ENCODE results near the gene CENPP.

CENPP gene

DNA sequence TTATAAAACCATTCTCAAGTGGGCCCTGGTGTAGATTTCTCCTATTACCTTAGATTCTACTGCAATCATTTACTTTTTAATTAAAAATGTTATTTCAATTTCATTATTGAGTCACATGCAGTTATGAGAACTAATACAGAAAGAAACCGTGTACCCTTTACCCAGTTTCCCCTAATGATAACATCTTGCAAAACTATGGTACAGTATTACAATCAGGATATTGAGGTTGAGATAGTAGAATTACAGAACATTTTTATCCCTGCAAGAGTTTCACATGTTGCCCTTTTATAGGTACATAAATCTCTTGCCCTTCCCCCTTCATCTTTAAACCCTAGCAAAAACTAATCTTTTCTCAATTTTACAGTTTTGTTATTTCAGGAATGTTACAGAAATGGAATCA is 109.5 kb downstream of the CENPP start:
- TF ChIP-seq POLR2A (IDR thresholded peaks at IDR 0.05; ENCODE audit: low read length): no peak
- no peak for TF ChIP-seq GATA1 (IDR thresholded peaks at IDR 0.05; ENCODE audit: low read depth, low read length)
- no peak for DNase-seq

DNA sequence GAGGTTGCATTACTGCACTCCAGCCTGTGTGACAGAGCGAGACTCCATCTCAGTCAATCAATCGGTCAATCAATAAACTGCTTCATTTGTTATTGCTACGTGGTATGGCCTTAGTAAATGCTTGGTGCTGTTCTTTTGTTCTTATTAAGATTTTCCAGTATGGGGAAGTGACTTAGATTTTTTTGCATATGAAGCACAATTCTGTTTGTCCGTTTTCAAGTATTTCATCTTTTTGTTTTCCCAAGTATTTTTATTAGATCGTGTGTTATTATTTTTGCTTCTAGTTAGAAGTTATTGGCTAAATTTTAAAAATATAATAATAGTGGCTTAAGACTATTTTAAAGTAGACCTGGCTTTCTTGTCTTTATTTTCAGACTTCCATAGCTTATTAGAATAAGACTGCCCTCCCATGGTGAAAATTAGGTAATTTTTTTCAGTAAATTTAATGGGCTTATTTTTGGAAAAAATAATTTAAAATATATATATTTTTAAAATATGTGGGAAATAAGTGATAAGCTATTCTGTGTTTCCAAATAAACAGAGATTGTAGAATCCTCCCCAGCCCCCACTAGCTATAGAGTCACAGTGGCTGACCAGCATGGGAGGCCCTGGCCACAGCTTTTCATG is 113.3 kb downstream of the CENPP start:
- TF ChIP-seq GATA1 (IDR thresholded peaks at IDR 0.05; ENCODE audit: low read depth, low read length) (no peak), POLR2A (IDR thresholded peaks at IDR 0.05; ENCODE audit: low read length) (no peak)
- peak in 1 of 2 experiments; percentile 16 for DNase-seq

GRCh38 chr9:92439921-92440750 is 114.4 kb downstream of the CENPP start:
- DNase-seq: no peak
- TF ChIP-seq GATA1 (IDR thresholded peaks at IDR 0.05; ENCODE audit: low read depth, low read length) (no peak), POLR2A (IDR thresholded peaks at IDR 0.05; ENCODE audit: low read length) (no peak)

DNA sequence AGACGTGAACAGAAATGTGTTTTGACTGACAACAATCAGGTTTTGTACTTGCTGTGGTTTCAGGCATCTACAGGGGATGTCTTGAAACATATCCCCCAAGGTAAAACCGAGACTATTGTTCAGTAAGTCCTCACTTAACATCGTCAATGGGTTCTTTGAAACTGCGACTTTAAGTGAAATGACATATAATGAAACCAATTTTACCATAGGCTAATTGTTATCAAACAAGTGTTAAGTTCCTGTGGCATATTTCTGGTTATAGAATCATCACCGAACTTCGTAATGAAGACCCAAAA is 114.9 kb downstream of the CENPP start:
- no peak for DNase-seq

DNA sequence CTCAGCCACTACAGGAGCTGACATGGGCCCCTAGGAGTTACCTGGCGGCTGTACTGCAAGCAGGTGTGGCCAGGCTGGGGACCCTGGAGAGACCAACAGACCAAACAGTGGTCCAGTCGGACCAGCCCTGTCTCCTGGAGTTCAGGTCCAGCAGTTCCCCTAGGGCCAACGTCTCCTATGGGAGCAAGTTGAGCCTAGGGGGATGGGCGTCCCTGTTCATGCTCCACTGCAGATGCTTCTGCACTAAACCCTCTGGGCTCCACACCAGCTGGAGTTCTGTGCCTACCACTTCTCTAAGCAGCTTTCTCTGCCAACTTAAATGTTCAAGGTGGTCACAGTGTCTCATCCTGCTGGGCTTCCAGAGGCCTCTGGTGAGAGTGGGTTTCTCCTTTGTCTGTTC is 119.1 kb downstream of the CENPP start:
- TF ChIP-seq POLR2A (IDR thresholded peaks at IDR 0.05; ENCODE audit: low read length): no peak
- TF ChIP-seq GATA1 (IDR thresholded peaks at IDR 0.05; ENCODE audit: low read depth, low read length): no peak
- no peak for DNase-seq

More for the DNA sequence above, 114.9 kb downstream of the CENPP start:
- no peak for TF ChIP-seq POLR2A (IDR thresholded peaks at IDR 0.05; ENCODE audit: low read length)
- TF ChIP-seq GATA1 (IDR thresholded peaks at IDR 0.05; ENCODE audit: low read depth, low read length): no peak

GRCh38 chr9:92446536-92446935 is 120.8 kb downstream of the CENPP start:
- TF ChIP-seq GATA1 (IDR thresholded peaks at IDR 0.05; ENCODE audit: low read depth, low read length) (no peak), POLR2A (IDR thresholded peaks at IDR 0.05; ENCODE audit: low read length) (no peak)

GRCh38 chr9:92455217-92455616 is 129.5 kb downstream of the CENPP start:
- DNase-seq: peak; percentile 7 to 8
- TF ChIP-seq POLR2A (IDR thresholded peaks at IDR 0.05; ENCODE audit: low read length): no peak
- TF ChIP-seq GATA1 (IDR thresholded peaks at IDR 0.05; ENCODE audit: low read depth, low read length): no peak

More at GRCh38 chr9:92446536-92446935, 120.8 kb downstream of the CENPP start:
- no peak for DNase-seq

- no peak for TF ChIP-seq GATA1 (IDR thresholded peaks at IDR 0.05; ENCODE audit: low read depth, low read length)
- no peak for TF ChIP-seq POLR2A (IDR thresholded peaks at IDR 0.05; ENCODE audit: low read length)
- no peak for DNase-seq
These were observed 131.8 kb downstream of the CENPP start for GRCh38 chr9:92457576-92457975.

DNA sequence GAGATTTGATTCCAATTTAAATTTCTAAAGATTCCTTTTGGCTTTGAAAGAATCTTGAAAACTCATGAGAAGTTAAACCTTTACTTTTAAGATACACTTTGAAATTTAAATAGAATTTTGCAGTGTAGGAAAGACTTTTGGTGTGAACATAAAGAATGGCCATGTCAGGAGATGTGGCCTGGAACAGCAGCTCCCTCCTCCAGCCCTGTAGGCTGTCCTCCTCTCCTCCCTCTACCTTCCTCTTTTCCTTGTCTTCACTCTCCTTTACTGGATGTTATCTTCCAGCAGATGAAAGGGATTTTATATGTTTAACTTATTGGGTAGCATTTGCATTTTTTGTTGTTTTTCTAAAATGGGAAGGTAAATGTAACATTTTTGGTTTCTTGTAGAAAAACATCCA is 137.6 kb downstream of the CENPP start:
- DNase-seq: no peak
- TF ChIP-seq GATA1 (IDR thresholded peaks at IDR 0.05; ENCODE audit: low read depth, low read length) (no peak), POLR2A (IDR thresholded peaks at IDR 0.05; ENCODE audit: low read length) (no peak)

DNA sequence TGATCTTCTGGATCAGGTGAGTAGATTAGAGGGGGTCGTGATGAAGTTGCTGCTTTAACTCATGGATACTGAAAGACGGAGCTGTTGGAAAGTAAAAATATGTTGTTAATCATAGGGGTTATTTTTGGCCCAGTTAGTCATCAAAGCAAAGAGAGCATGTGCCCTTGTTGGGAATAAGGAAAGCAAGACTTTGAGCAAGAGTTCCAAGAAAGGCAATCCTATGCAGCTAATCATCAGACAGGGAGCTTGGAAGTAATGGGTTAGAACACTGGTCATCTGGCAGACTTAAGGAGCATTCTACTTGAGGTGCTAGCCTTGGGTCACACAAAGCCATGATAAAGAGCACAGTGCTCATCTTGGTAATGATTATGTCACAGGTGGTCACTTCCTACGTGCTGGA is 138.2 kb downstream of the CENPP start:
- DNase-seq: no peak
- TF ChIP-seq POLR2A (IDR thresholded peaks at IDR 0.05; ENCODE audit: low read length) (no peak), GATA1 (IDR thresholded peaks at IDR 0.05; ENCODE audit: low read depth, low read length) (no peak)

GRCh38 chr9:92467041-92467440 is 141.3 kb downstream of the CENPP start:
- TF ChIP-seq GATA1 (IDR thresholded peaks at IDR 0.05; ENCODE audit: low read depth, low read length) (no peak), POLR2A (IDR thresholded peaks at IDR 0.05; ENCODE audit: low read length) (no peak)
- no peak for DNase-seq

GRCh38 chr9:92467511-92467910 is 141.8 kb downstream of the CENPP start:
- no peak for TF ChIP-seq POLR2A (IDR thresholded peaks at IDR 0.05; ENCODE audit: low read length)
- TF ChIP-seq GATA1 (IDR thresholded peaks at IDR 0.05; ENCODE audit: low read depth, low read length): no peak
- DNase-seq: no peak

- DNase-seq: no peak
These were observed 142.5 kb downstream of the CENPP start for GRCh38 chr9:92468206-92468605.

DNA sequence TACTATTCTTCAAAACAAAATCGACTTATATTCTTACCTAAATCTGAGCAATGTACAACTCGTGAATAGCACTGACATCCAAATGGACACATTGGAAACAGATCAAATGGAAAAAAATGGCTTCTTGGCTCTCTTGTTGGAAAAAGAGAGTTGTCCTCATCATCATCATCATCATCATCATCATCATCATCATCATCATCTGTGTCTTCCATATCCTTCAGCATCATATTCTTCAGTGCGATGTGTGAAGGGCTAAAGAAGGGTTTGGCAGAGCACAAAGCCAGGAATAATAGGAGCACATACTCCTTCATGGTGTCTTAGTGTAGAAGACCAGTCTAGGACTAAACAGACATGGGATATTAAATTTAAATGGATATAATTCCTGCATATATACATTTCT is 148.8 kb downstream of the CENPP start:
- TF ChIP-seq GATA1 (IDR thresholded peaks at IDR 0.05; ENCODE audit: low read depth, low read length) (no peak), POLR2A (IDR thresholded peaks at IDR 0.05; ENCODE audit: low read length) (no peak)
- no peak for DNase-seq

More at GRCh38 chr9:92468206-92468605, 142.5 kb downstream of the CENPP start:
- TF ChIP-seq POLR2A (IDR thresholded peaks at IDR 0.05; ENCODE audit: low read length): no peak
- no peak for TF ChIP-seq GATA1 (IDR thresholded peaks at IDR 0.05; ENCODE audit: low read depth, low read length)

DNA sequence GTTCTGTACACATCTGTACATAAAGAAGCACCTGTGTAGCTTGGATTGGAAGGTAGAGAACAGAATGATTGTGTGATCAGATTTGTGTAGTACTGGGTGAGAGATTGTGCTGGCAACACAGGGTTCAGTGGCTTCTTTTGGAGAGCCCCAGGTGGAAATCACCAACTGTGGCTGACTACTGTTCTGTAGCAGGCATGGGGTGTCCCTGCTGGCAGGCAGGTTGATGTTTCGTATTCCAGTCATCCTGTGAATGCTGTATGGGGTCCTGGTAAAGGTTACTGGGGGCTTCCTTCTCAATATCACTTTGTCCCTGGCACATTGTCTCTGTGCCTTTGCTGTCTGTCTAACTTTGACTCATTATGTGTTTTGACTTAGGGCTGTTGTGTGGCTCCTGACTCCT is 151.2 kb downstream of the CENPP start:
- TF ChIP-seq GATA1 (IDR thresholded peaks at IDR 0.05; ENCODE audit: low read depth, low read length) (no peak), POLR2A (IDR thresholded peaks at IDR 0.05; ENCODE audit: low read length) (no peak)

More for the DNA sequence above, 151.2 kb downstream of the CENPP start:
- no peak for DNase-seq

Data from erythroblast (primary cell).